HG02610 (cell line): Measurements from ENCODE around the gene PPFIBP2.

Experiments used
- ATAC-seq: cut with Tn5 transposase; IDR thresholded peaks from one replicate; pipeline ENCODE4 v1.9.1; 2021; ENCODE audit warnings: mild to moderate bottlenecking, moderate library complexity; ENCODE audit not compliant: unreplicated experiment

The PPFIBP2 gene

GRCh38 chr11:7683571-7683970 lies 169.8 kb downstream of the PPFIBP2 start:
- no peak for ATAC-seq

- no peak for ATAC-seq
Observed at GRCh38 chr11:7686761-7687160, 173.0 kb downstream of the PPFIBP2 start.

- ATAC-seq = no peak
Observed at GRCh38 chr11:7687386-7687785, 173.6 kb downstream of the PPFIBP2 start.

GRCh38 chr11:7688238-7688826 lies 174.5 kb downstream of the PPFIBP2 start:
- no peak for ATAC-seq

- ATAC-seq = no peak
Observed at GRCh38 chr11:7689239-7689638, 175.4 kb downstream of the PPFIBP2 start.

GRCh38 chr11:7690648-7691047 lies 176.8 kb downstream of the PPFIBP2 start:
- ATAC-seq = no peak

GRCh38 chr11:7691759-7692350 lies 178.1 kb downstream of the PPFIBP2 start:
- ATAC-seq = no peak

GRCh38 chr11:7692426-7692825 lies 178.6 kb downstream of the PPFIBP2 start:
- no peak for ATAC-seq

GRCh38 chr11:7694235-7694634 lies 180.4 kb downstream of the PPFIBP2 start:
- ATAC-seq = no peak

GRCh38 chr11:7696424-7696823 lies 182.6 kb downstream of the PPFIBP2 start:
- no peak for ATAC-seq
